ENCODE data around the gene TMPRSS9.
"Not testable (repeated sequence)": the region's sequence is repeated elsewhere in the genome, so short reads cannot be mapped to it uniquely, and the experiment has no call there.

Gene TMPRSS9

GRCh38 chr19:2451741-2452140, 91.7 kb downstream of the TMPRSS9 start:
- Histone ChIP-seq H3K9me3 (ENCODE audit: control insufficient read depth, low read length) (no peaks in the 10 kb centered on the region), H3K27me3 (ENCODE audit: control insufficient read depth, insufficient read depth, low read length, poor library complexity, severe bottlenecking) (no peaks in the 10 kb centered on the region), H3K4me3 (ENCODE audit: insufficient read depth, low read depth, low read length) (no peak overlapping the region), H3K4me1 (ENCODE audit: control insufficient read depth, insufficient read depth, low read length) (peaks cover 15% of the 10 kb centered on the region), H3K36me3 (ENCODE audit: control insufficient read depth, insufficient read depth, low read length) (peaks cover 6% of the 10 kb centered on the region), H3K27ac (ENCODE audit: insufficient read depth, low read depth, low read length, poor library complexity, severe bottlenecking) (no peak overlapping the region)
- WGBS, 2 experiments: 94 to 96% methylated on average over 18 of the region's 18 CpGs

- H3K9me3 ChIP-seq (ENCODE audit: control insufficient read depth, low read length): no peaks in the 10 kb centered on the region
- 87 to 91% methylated on average over 19 of the region's 19 CpGs for WGBS, 2 experiments
- no peak overlapping the region for H3K27ac ChIP-seq (ENCODE audit: insufficient read depth, low read depth, low read length, poor library complexity, severe bottlenecking)
- peaks cover 12% of the 10 kb centered on the region for H3K4me1 ChIP-seq (ENCODE audit: control insufficient read depth, insufficient read depth, low read length)
- H3K4me3 ChIP-seq (ENCODE audit: insufficient read depth, low read depth, low read length): no peak overlapping the region
- H3K27me3 ChIP-seq (ENCODE audit: control insufficient read depth, insufficient read depth, low read length, poor library complexity, severe bottlenecking): no peaks in the 10 kb centered on the region
- peaks cover 6% of the 10 kb centered on the region for H3K36me3 ChIP-seq (ENCODE audit: control insufficient read depth, insufficient read depth, low read length)
Observed at GRCh38 chr19:2453431-2454025, 93.5 kb downstream of the TMPRSS9 start.

DNA sequence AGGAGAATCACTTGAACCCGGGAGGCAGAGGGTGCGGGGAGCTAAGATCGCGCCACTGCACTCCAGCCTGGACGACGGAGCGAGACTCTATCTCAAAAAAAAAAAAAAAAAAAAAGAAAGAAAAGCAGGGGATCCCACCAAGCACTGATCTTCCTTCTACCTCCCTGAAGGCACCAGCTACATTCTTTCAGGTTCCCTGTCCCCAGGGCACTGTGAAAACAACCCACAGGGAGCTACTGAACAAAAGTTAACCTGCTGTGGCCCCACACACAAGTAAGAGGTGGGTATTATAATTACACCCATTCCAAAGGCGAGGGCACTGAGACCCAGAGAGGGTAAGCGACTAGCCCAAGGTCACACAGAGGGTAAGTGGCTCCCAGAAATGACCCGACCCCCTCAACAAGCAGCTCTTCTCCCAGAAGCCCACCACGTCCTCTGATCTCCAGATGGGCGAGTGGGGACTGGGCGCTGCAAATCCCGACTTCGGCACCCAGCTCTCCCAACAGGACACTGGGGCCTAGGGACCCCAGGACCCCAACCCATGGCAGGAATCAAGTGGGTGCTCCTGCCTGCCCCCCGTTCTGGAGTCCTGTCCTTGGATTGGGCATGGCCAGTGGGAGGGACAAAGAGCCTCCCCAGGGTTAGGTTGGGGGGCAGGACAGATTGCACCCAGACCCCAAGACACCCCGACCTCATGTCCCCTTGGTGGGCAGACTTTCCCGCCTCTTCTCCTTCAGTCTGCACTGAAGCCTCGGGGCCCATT, 94.3 kb downstream of the TMPRSS9 start:
- peak overlapping the region; percentile 88 for H3K4me3 ChIP-seq (ENCODE audit: insufficient read depth, low read depth, low read length)
- H3K27me3 ChIP-seq (ENCODE audit: control insufficient read depth, insufficient read depth, low read length, poor library complexity, severe bottlenecking): no peaks in the 10 kb centered on the region
- no peaks in the 10 kb centered on the region for H3K9me3 ChIP-seq (ENCODE audit: control insufficient read depth, low read length)
- WGBS, 2 experiments: 88 to 91% methylated on average over 19 of the region's 19 CpGs
- no peak overlapping the region for H3K27ac ChIP-seq (ENCODE audit: insufficient read depth, low read depth, low read length, poor library complexity, severe bottlenecking)
- no peaks in the 10 kb centered on the region for H3K36me3 ChIP-seq (ENCODE audit: control insufficient read depth, insufficient read depth, low read length)
- peaks cover 12% of the 10 kb centered on the region for H3K4me1 ChIP-seq (ENCODE audit: control insufficient read depth, insufficient read depth, low read length)

GRCh38 chr19:2454962-2455850, 95.1 kb downstream of the TMPRSS9 start:
- WGBS, 2 experiments: 63 to 68% methylated on average over 14 of the region's 14 CpGs
- Histone ChIP-seq H3K4me3 (ENCODE audit: insufficient read depth, low read depth, low read length) (peak overlapping the region; percentile 88), H3K36me3 (ENCODE audit: control insufficient read depth, insufficient read depth, low read length) (no peaks in the 10 kb centered on the region), H3K4me1 (ENCODE audit: control insufficient read depth, insufficient read depth, low read length) (peaks cover 12% of the 10 kb centered on the region), H3K27ac (ENCODE audit: insufficient read depth, low read depth, low read length, poor library complexity, severe bottlenecking) (no peak overlapping the region), H3K9me3 (ENCODE audit: control insufficient read depth, low read length) (no peaks in the 10 kb centered on the region), H3K27me3 (ENCODE audit: control insufficient read depth, insufficient read depth, low read length, poor library complexity, severe bottlenecking) (no peaks in the 10 kb centered on the region)

- H3K4me1 ChIP-seq (ENCODE audit: control insufficient read depth, insufficient read depth, low read length): peaks cover 12% of the 10 kb centered on the region
- no peak overlapping the region for H3K27ac ChIP-seq (ENCODE audit: insufficient read depth, low read depth, low read length, poor library complexity, severe bottlenecking)
- no peaks in the 10 kb centered on the region for H3K27me3 ChIP-seq (ENCODE audit: control insufficient read depth, insufficient read depth, low read length, poor library complexity, severe bottlenecking)
- WGBS, 2 experiments: 1% methylated on average over 62 of the region's 62 CpGs
- H3K4me3 ChIP-seq (ENCODE audit: insufficient read depth, low read depth, low read length): peak overlapping the region; percentile 88
- no peaks in the 10 kb centered on the region for H3K9me3 ChIP-seq (ENCODE audit: control insufficient read depth, low read length)
- H3K36me3 ChIP-seq (ENCODE audit: control insufficient read depth, insufficient read depth, low read length): no peaks in the 10 kb centered on the region
Observed at GRCh38 chr19:2455851-2456570, 95.9 kb downstream of the TMPRSS9 start.

DNA sequence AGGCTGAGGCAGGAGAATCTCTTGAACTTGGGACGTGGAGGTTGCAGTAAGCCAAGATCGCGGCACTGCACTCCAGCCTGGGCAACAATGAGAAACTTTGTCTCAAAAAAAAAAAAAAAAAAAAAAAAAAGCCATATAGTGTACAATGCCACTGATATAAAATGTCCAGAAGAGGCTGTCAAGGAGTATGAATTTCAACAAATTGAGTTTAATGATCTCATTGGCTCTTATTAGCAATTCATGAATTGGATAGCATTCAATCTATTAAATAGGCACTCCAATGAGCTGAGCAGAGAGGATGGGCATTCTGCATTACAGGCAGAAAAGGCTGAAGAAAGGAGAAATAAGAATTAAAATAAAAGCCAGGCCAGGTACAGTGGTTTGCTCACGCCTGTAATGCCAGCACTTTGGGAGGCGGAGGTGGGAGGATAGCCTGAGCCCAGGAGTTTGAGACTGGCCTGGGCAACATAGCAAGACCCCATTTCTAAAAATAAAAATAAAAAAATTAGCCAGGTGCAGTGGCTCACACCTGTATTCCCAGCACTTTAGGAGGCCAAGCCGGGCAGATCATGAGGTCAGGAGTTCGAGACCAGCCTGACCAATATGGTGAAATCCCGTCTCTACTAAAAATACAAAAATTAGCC, 97.5 kb downstream of the TMPRSS9 start:
- Histone ChIP-seq H3K36me3 (ENCODE audit: control insufficient read depth, insufficient read depth, low read length) (no peaks in the 10 kb centered on the region), H3K4me1 (ENCODE audit: control insufficient read depth, insufficient read depth, low read length) (peaks cover 12% of the 10 kb centered on the region), H3K9me3 (ENCODE audit: control insufficient read depth, low read length) (no peaks in the 10 kb centered on the region), H3K27me3 (ENCODE audit: control insufficient read depth, insufficient read depth, low read length, poor library complexity, severe bottlenecking) (no peaks in the 10 kb centered on the region), H3K4me3 (ENCODE audit: insufficient read depth, low read depth, low read length) (peak overlapping the region; percentile 27), H3K27ac (ENCODE audit: insufficient read depth, low read depth, low read length, poor library complexity, severe bottlenecking) (peak overlapping the region; percentile 50)
- WGBS, 2 experiments: 91 to 95% methylated on average over 8 of the region's 8 CpGs

GRCh38 chr19:2458054-2458453, 98.0 kb downstream of the TMPRSS9 start:
- Histone ChIP-seq H3K9me3 (ENCODE audit: control insufficient read depth, low read length) (no peaks in the 10 kb centered on the region), H3K27me3 (ENCODE audit: control insufficient read depth, insufficient read depth, low read length, poor library complexity, severe bottlenecking) (no peaks in the 10 kb centered on the region), H3K4me1 (ENCODE audit: control insufficient read depth, insufficient read depth, low read length) (peaks cover 12% of the 10 kb centered on the region), H3K27ac (ENCODE audit: insufficient read depth, low read depth, low read length, poor library complexity, severe bottlenecking) (no peak overlapping the region), H3K36me3 (ENCODE audit: control insufficient read depth, insufficient read depth, low read length) (no peaks in the 10 kb centered on the region), H3K4me3 (ENCODE audit: insufficient read depth, low read depth, low read length) (no peak overlapping the region)
- 95 to 98% methylated on average over 5 of the region's 5 CpGs for WGBS, 2 experiments

DNA sequence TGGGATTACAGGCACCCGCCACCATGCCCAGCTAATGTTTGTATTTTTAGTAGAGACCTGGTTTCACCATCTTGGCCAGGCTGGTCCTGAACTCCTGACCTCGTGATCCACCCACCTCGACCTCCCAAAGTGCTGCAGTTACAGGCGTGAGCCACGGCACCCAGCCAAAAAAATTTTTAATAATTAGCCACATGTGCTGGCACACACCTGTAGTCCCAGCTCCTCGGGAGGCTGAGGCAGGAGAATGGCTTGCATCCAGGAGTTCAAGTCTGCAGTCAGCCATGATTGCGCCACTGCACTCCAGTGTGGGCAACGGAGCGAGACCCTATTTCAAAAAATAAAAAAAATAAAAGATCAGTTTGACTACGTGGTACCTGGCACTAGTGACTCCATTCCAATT, 98.7 kb downstream of the TMPRSS9 start:
- H3K36me3 ChIP-seq (ENCODE audit: control insufficient read depth, insufficient read depth, low read length); H3K27me3 ChIP-seq (ENCODE audit: control insufficient read depth, insufficient read depth, low read length, poor library complexity, severe bottlenecking); H3K4me3 ChIP-seq (ENCODE audit: insufficient read depth, low read depth, low read length); H3K27ac ChIP-seq (ENCODE audit: insufficient read depth, low read depth, low read length, poor library complexity, severe bottlenecking); H3K9me3 ChIP-seq (ENCODE audit: control insufficient read depth, low read length): not testable (repeated sequence)
- WGBS, 2 experiments: 90 to 95% methylated on average over 10 of the region's 10 CpGs
- peaks cover 12% of the 10 kb centered on the region for H3K4me1 ChIP-seq (ENCODE audit: control insufficient read depth, insufficient read depth, low read length)

GRCh38 chr19:2460245-2460644, 100.2 kb downstream of the TMPRSS9 start:
- Histone ChIP-seq H3K27me3 (ENCODE audit: control insufficient read depth, insufficient read depth, low read length, poor library complexity, severe bottlenecking) (no peaks in the 10 kb centered on the region), H3K9me3 (ENCODE audit: control insufficient read depth, low read length) (no peaks in the 10 kb centered on the region), H3K36me3 (ENCODE audit: control insufficient read depth, insufficient read depth, low read length) (no peaks in the 10 kb centered on the region), H3K4me1 (ENCODE audit: control insufficient read depth, insufficient read depth, low read length) (peaks cover 4% of the 10 kb centered on the region), H3K27ac (ENCODE audit: insufficient read depth, low read depth, low read length, poor library complexity, severe bottlenecking) (no peak overlapping the region), H3K4me3 (ENCODE audit: insufficient read depth, low read depth, low read length) (no peak overlapping the region)
- WGBS, 2 experiments: 85 to 88% methylated on average over 1 of the region's 1 CpG

Data from ectodermal cell (in vitro differentiated cells).